NCI-H82 treated with DMSO at 0.1 percent for 48 hours (cell line): ENCODE data around the gene RNPS1.

Experiments
- DNase-seq: peaks from one replicate; lab custom pipeline; 2025; ENCODE audit not compliant: unreplicated experiment; lab: John Stamatoyannopoulos, UW

The RNPS1 gene

GRCh38 chr16:2216330-2216729, 51.6 kb downstream of the RNPS1 start:
- no peak for DNase-seq

- DNase-seq: no peak
Measured at GRCh38 chr16:2214719-2214968, 53.3 kb downstream of the RNPS1 start, which contains the start of gene PGP. TSS of gene PGP (minus strand) at chr16:2214840. CDS start at chr16:2214777, 63 bp downstream.

- DNase-seq: no peak
Measured at GRCh38 chr16:2213817-2214718, 53.9 kb downstream of the RNPS1 start.

- no peak for DNase-seq
Measured at GRCh38 chr16:2212362-2213324, 55.3 kb downstream of the RNPS1 start.

GRCh38 chr16:2211923-2212347, 56.0 kb downstream of the RNPS1 start:
- no peak for DNase-seq

- no peak for DNase-seq
Measured at GRCh38 chr16:2210386-2211365, 57.2 kb downstream of the RNPS1 start, which contains the start of gene BRICD5. TSS of gene BRICD5 (minus strand) at chr16:2210863. CDS start at chr16:2210833, 30 bp downstream.

- DNase-seq: no peak
Measured at GRCh38 chr16:2210009-2210332, 58.0 kb downstream of the RNPS1 start.

- no peak for DNase-seq
Measured at GRCh38 chr16:2209258-2210008, 58.5 kb downstream of the RNPS1 start.

GRCh38 chr16:2208772-2209171, 59.2 kb downstream of the RNPS1 start:
- DNase-seq: no peak

- no peak for DNase-seq
Measured at GRCh38 chr16:2208308-2208707, 59.6 kb downstream of the RNPS1 start.

- no peak for DNase-seq
Measured at GRCh38 chr16:2207872-2208271, 60.1 kb downstream of the RNPS1 start.

GRCh38 chr16:2206780-2207433, 61.0 kb downstream of the RNPS1 start:
- DNase-seq: no peak

- DNase-seq: no peak
Measured at GRCh38 chr16:2206420-2206779, 61.5 kb downstream of the RNPS1 start.

GRCh38 chr16:2205967-2206313, 62.0 kb downstream of the RNPS1 start:
- no peak for DNase-seq

- peak; percentile 63 for DNase-seq
Measured at GRCh38 chr16:2205104-2205966, 62.6 kb downstream of the RNPS1 start, which contains the start of gene MLST8. TSS of gene MLST8 (plus strand) at chr16:2205454. CDS start at chr16:2206086, 632 bp downstream.

- DNase-seq: no peak
Measured at GRCh38 chr16:2204416-2205103, 63.4 kb downstream of the RNPS1 start.
